Panc1 (cell line): ENCODE data around the gene SNIP1. TPM values are rescaled to one million over a fixed set of nuclear protein-coding genes. Genes with fewer than 3 reads are reported as not detected.

Source experiments
- ATAC-seq: fragments of 200-7000 bp; cut with Tn5 transposase; 2 replicates; pipeline ENCODE4 v1.9.1; 2020; ENCODE audit warnings: mild to moderate bottlenecking, moderate library complexity
- BruUV-seq: library from RNA; stranded (reverse); fragments of 400-500 nt; replicated peaks from 2 replicates; lab custom pipeline; 2021; lab: Mats Ljungman, UMichigan
- CTCF ChIA-PET: fragments of 300-600 bp; sonication (Branson Sonifier 250); formaldehyde crosslinking; loops from one replicate; lab custom pipeline; 2022; ENCODE audit warnings: antibody characterized with exemption; lab: Charles Lee
- POLR2A ChIA-PET: fragments of 300-600 bp; sonication (Branson Sonifier 250); formaldehyde crosslinking; loops from one replicate; lab custom pipeline; 2022; ENCODE audit warnings: antibody characterized with exemption; lab: Charles Lee
- DNase-seq: peaks from one replicate; pipeline ENCODE4 v3.0.0-alpha.2; 2010; ENCODE audit warnings: low read depth, low spot score
- H3K27ac ChIP-seq: 2 replicates; pipeline ENCODE4 v1.5.1; 2011; ENCODE audit warnings: mild to moderate bottlenecking, low read length, inconsistent platforms
- H3K27me3 ChIP-seq: fragments of 200-500 bp; sonication (Bioruptor generic); 2 replicates; pipeline ENCODE4 v1.6.0; 2014; ENCODE audit warnings: low read length, inconsistent platforms; ENCODE audit not compliant: control insufficient read depth, insufficient read depth
- H3K36me3 ChIP-seq: fragments of 200-500 bp; sonication (Bioruptor generic); 2 replicates; pipeline ENCODE4 v1.5.1; 2014; ENCODE audit warnings: inconsistent platforms, mild to moderate bottlenecking, low read length, moderate library complexity; ENCODE audit not compliant: control insufficient read depth, insufficient read depth
- H3K4me1 ChIP-seq: 2 replicates; pipeline ENCODE4 v1.5.1; 2011; ENCODE audit warnings: inconsistent platforms, mild to moderate bottlenecking, low read length, moderate library complexity; ENCODE audit not compliant: control insufficient read depth, insufficient read depth
- H3K4me3 ChIP-seq, 2 experiments: 2 replicates each; pipeline ENCODE4 v1.5.1; 2011 to 2012; ENCODE audit warnings: low read depth in 2 of 2, low read length in 2 of 2, mild to moderate bottlenecking in 2 of 2, inconsistent platforms in 1 of 2, moderate library complexity in 1 of 2
- H3K9me3 ChIP-seq: fragments of 200-500 bp; sonication (Bioruptor generic); 2 replicates; pipeline ENCODE4 v1.5.1; 2014; ENCODE audit warnings: low read depth, mild to moderate bottlenecking, inconsistent platforms, low read length, moderate library complexity; ENCODE audit not compliant: control insufficient read depth, insufficient read depth
- POLR2AphosphoS5 ChIP-seq: IDR thresholded peaks from 2 replicates; pipeline ENCODE4 v1.6.1; 2012; ENCODE audit warnings: mild to moderate bottlenecking, low read depth, low read length, moderate library complexity
- REST ChIP-seq, 2 experiments: IDR thresholded peaks; 2 replicates each; pipeline ENCODE4 v1.6.1; 2011 to 2012; ENCODE audit warnings: low read depth in 2 of 2, control low read depth in 1 of 2, low read length in 1 of 2, mild to moderate bottlenecking in 1 of 2, moderate library complexity in 1 of 2; ENCODE audit not compliant: insufficient read depth in 1 of 2
- SIN3A ChIP-seq: IDR thresholded peaks from 2 replicates; pipeline ENCODE4 v1.6.1; 2012; ENCODE audit warnings: low read depth, mild to moderate bottlenecking, low read length, moderate library complexity, borderline replicate concordance; ENCODE audit not compliant: insufficient read depth
- TCF7L2 ChIP-seq: IDR thresholded peaks from 2 replicates; pipeline ENCODE4 v1.6.1; 2011; ENCODE audit warnings: mild to moderate bottlenecking, low read depth, low read length, inconsistent platforms
- in situ Hi-C: cut with HindIII; loops from 2 replicates; pipeline ENCODE4 v1.10.0; 2016; ENCODE audit warnings: low sequenced_read_pairs, low pct_unique_long_range_greater_than_20kb
- intact Hi-C: fragments of 100-400 bp; cut with micrococcal nuclease; formaldehyde crosslinking; loops from one replicate; pipeline ENCODE4 v1.10.0; 2022; ENCODE audit not compliant: unreplicated experiment
- total RNA-seq: library from RNA; stranded (reverse); gene quantifications from one replicate; pipeline ENCODE4 v1.2.1, GENCODE V29; 2021; ENCODE audit not compliant: unreplicated experiment
- TF ChIP-seq, protein P1 (sequence below): fragments of 450-650 bp; IDR thresholded peaks from 2 replicates; pipeline ENCODE4 v1.5.1; 2017; ENCODE audit warnings: mild to moderate bottlenecking

SNIP1 gene
- total RNA-seq, 1 experiment from 2014 or later: 21.4 TPM

GRCh38 chr1:37498872-37499617, 55.0 kb downstream of the SNIP1 start:
- DNase-seq (no peak), ATAC-seq (peak; percentile 82)
- no peaks in the 10 kb centered on the region for H3K36me3 ChIP-seq
- peaks cover 17% of the 10 kb centered on the region; the same call in 1 of the 2 replicates for H3K4me1 ChIP-seq
- TF ChIP-seq POLR2AphosphoS5: no peak
- TF ChIP-seq, protein P1, sequence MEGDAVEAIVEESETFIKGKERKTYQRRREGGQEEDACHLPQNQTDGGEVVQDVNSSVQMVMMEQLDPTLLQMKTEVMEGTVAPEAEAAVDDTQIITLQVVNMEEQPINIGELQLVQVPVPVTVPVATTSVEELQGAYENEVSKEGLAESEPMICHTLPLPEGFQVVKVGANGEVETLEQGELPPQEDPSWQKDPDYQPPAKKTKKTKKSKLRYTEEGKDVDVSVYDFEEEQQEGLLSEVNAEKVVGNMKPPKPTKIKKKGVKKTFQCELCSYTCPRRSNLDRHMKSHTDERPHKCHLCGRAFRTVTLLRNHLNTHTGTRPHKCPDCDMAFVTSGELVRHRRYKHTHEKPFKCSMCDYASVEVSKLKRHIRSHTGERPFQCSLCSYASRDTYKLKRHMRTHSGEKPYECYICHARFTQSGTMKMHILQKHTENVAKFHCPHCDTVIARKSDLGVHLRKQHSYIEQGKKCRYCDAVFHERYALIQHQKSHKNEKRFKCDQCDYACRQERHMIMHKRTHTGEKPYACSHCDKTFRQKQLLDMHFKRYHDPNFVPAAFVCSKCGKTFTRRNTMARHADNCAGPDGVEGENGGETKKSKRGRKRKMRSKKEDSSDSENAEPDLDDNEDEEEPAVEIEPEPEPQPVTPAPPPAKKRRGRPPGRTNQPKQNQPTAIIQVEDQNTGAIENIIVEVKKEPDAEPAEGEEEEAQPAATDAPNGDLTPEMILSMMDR: no peak
- no peak for TF ChIP-seq REST (IDR thresholded peaks at IDR 0.05; ENCODE audit: insufficient read depth in 1 of 2, low read depth in 2 of 2, low read length in 1 of 2)
- TF ChIP-seq TCF7L2: no peak
- TF ChIP-seq SIN3A: no peak
- no TSS peak for BruUV-seq
- in situ Hi-C loops (no loop called here), intact Hi-C loops (no loop called here)
- no peak overlapping the region for H3K4me3 ChIP-seq
- H3K27me3 ChIP-seq: no peaks in the 10 kb centered on the region
- no peaks in the 10 kb centered on the region for H3K9me3 ChIP-seq
- ChIA-PET CTCF (no interaction called here), POLR2A (no interaction called here)
- no peak overlapping the region; the same call in 1 of the 2 replicates for H3K27ac ChIP-seq

GRCh38 chr1:37497832-37498231, 56.3 kb downstream of the SNIP1 start:
- ChIA-PET POLR2A (no interaction called here), CTCF (interaction anchor here (0.6 to 0.7 kb wide), 2 partner anchors 45 to 844 kb away, joined by 3 to 4 read pairs; no protein-coding TSS in a partner anchor)
- no peak for ATAC-seq
- H3K36me3 ChIP-seq: no peaks in the 10 kb centered on the region; the same call in 1 of the 2 replicates
- no TSS peak for BruUV-seq
- DNase-seq: no peak
- in situ Hi-C loops: no loop called here
- H3K4me3 ChIP-seq: no peak overlapping the region
- intact Hi-C loops: no loop called here
- peaks cover 17% of the 10 kb centered on the region; the same call in 1 of the 2 replicates for H3K4me1 ChIP-seq
- H3K9me3 ChIP-seq: no peaks in the 10 kb centered on the region
- TF ChIP-seq SIN3A (no peak), REST (IDR thresholded peaks at IDR 0.05; ENCODE audit: insufficient read depth in 1 of 2, low read depth in 2 of 2, low read length in 1 of 2) (no peak), POLR2AphosphoS5 (no peak), TCF7L2 (no peak)
- TF ChIP-seq, protein P1: no peak
- no peaks in the 10 kb centered on the region for H3K27me3 ChIP-seq
- H3K27ac ChIP-seq: no peak overlapping the region
